ENCODE measurements around the gene AP1S1.
A peak's percentile ranks its signal among the peaks of the same experiment; 100 is the strongest.

The AP1S1 gene

DNA sequence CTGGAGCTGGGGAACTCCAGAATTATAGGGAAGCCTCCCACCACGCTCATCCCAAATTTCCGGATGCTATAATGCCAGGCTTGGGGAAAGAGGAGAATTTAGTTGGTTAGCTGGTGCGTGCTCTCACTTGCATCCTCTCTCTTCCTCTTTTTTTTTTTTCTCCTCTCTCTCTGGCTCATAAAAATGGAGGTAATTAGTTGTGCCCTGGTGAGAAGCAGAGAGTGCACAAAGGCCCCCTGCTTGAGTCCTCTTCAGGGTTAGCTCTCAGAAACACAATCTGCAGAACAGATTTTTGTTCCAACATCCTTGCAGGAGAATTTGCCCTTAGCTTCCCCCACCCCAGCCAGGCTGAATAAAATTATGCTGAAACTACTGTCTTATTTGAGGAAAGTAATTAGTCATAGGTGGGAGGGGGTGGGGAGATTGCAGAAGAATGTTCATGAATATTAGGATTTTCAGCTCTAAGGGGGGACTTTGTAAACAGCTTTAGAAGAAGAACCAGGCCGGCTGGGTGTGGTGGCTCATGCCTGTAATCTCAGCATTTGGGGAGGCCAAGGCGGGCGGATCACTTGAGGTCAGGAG lies 19.8 kb upstream of the AP1S1 start:
- H3K36me3 ChIP-seq (ENCODE audit: control insufficient read depth in 2 of 2, insufficient read depth in 2 of 2, low read length in 2 of 2) = no peaks in the 10 kb centered on the region

DNA sequence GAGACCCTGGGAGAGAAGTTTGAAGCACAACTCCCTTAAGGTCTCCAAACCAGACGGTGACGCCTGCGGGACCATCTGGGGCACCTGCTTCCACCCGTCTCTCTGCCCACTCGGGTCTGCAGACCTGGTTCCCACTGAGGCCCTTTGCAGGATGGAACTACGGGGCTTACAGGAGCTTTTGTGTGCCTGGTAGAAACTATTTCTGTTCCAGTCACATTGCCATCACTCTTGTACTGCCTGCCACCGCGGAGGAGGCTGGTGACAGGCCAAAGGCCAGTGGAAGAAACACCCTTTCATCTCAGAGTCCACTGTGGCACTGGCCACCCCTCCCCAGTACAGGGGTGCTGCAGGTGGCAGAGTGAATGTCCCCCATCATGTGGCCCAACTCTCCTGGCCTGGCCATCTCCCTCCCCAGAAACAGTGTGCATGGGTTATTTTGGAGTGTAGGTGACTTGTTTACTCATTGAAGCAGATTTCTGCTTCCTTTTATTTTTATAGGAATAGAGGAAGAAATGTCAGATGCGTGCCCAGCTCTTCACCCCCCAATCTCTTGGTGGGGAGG lies 16.5 kb upstream of the AP1S1 start:
- no peaks in the 10 kb centered on the region for H3K9me3 ChIP-seq (ENCODE audit: control insufficient read depth in 2 of 2, low read length in 2 of 2)
- no peak overlapping the region for H3K27ac ChIP-seq (ENCODE audit: low read length)
- H3K36me3 ChIP-seq (ENCODE audit: control insufficient read depth in 2 of 2, insufficient read depth in 2 of 2, low read length in 2 of 2) = no peaks in the 10 kb centered on the region
- H3K4me3 ChIP-seq (ENCODE audit: low read length in 2 of 2) = no peak overlapping the region
- H3K4me1 ChIP-seq (ENCODE audit: control insufficient read depth, insufficient read depth, low read length) = peaks cover 8% of the 10 kb centered on the region
- H3K27me3 ChIP-seq (ENCODE audit: control insufficient read depth in 1 of 2, insufficient read depth in 2 of 2, low read length in 2 of 2) = no peaks in the 10 kb centered on the region
- peak overlapping the region; percentile 21 to 52 for H3K9ac ChIP-seq (ENCODE audit: low read length in 2 of 2)

More for the DNA sequence above, 19.8 kb upstream of the AP1S1 start:
- no peak overlapping the region for H3K27ac ChIP-seq (ENCODE audit: low read length)
- H3K9me3 ChIP-seq (ENCODE audit: control insufficient read depth in 2 of 2, low read length in 2 of 2) = no peaks in the 10 kb centered on the region
- peaks cover 8% of the 10 kb centered on the region for H3K4me1 ChIP-seq (ENCODE audit: control insufficient read depth, insufficient read depth, low read length)
- no peaks in the 10 kb centered on the region for H3K27me3 ChIP-seq (ENCODE audit: control insufficient read depth in 1 of 2, insufficient read depth in 2 of 2, low read length in 2 of 2)
- H3K4me3 ChIP-seq (ENCODE audit: low read length in 2 of 2) = no peak overlapping the region
- no peak overlapping the region for H3K9ac ChIP-seq (ENCODE audit: low read length in 2 of 2)

DNA sequence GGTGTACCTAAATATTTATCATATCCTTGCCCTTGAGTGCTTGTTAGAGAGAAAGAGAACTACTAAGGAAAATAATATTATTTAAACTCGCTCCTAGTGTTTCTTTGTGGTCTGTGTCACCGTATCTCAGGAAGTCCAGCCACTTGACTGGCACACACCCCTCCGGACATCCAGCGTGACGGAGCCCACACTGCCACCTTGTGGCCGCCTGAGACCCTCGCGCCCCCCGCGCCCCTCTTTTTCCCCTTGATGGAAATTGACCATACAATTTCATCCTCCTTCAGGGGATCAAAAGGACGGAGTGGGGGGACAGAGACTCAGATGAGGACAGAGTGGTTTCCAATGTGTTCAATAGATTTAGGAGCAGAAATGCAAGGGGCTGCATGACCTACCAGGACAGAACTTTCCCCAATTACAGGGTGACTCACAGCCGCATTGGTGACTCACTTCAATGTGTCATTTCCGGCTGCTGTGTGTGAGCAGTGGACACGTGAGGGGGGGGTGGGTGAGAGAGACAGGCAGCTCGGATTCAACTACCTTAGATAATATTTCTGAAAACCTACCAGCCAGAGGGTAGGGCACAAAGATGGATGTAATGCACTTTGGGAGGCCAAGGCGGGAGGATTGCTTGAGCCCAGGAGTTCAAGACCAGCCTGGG lies 15.9 kb upstream of the AP1S1 start:
- no peaks in the 10 kb centered on the region for H3K36me3 ChIP-seq (ENCODE audit: control insufficient read depth in 2 of 2, insufficient read depth in 2 of 2, low read length in 2 of 2)
- peaks cover 0 to 2% of the 10 kb centered on the region in 2 donors for H3K27me3 ChIP-seq (ENCODE audit: control insufficient read depth in 1 of 2, insufficient read depth in 2 of 2, low read length in 2 of 2)
- peak overlapping the region; percentile 21 to 52 for H3K9ac ChIP-seq (ENCODE audit: low read length in 2 of 2)
- peak overlapping the region; percentile 49 to 52 for H3K4me3 ChIP-seq (ENCODE audit: low read length in 2 of 2)
- H3K9me3 ChIP-seq (ENCODE audit: control insufficient read depth in 2 of 2, low read length in 2 of 2) = no peaks in the 10 kb centered on the region
- peaks cover 8% of the 10 kb centered on the region for H3K4me1 ChIP-seq (ENCODE audit: control insufficient read depth, insufficient read depth, low read length)
- no peak overlapping the region for H3K27ac ChIP-seq (ENCODE audit: low read length)

DNA sequence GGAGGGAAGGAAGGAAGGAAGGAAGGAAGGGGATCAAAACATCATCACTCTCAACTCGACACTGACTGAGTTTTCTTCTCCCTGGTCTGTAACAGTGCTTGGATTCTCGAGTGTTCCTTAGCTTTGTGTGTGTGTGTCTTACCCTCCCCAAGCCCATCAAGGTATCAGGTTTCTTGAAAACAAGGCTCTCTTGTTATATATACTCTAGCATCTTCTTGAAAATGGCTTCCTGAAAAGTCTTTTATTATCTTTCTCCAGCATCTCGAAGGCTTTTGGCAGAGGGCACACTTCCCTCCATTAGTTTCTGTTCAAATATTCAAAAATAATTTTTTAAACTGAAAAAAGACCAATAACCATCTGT lies 14.0 kb upstream of the AP1S1 start:
- Histone ChIP-seq H3K9me3 (ENCODE audit: control insufficient read depth in 2 of 2, low read length in 2 of 2) (no peaks in the 10 kb centered on the region), H3K27me3 (ENCODE audit: control insufficient read depth in 1 of 2, insufficient read depth in 2 of 2, low read length in 2 of 2) (peaks cover 0 to 2% of the 10 kb centered on the region in 2 donors), H3K4me3 (ENCODE audit: low read length in 2 of 2) (no peak overlapping the region), H3K36me3 (ENCODE audit: control insufficient read depth in 2 of 2, insufficient read depth in 2 of 2, low read length in 2 of 2) (no peaks in the 10 kb centered on the region), H3K4me1 (ENCODE audit: control insufficient read depth, insufficient read depth, low read length) (peaks cover 14% of the 10 kb centered on the region), H3K27ac (ENCODE audit: low read length) (no peak overlapping the region), H3K9ac (ENCODE audit: low read length in 2 of 2) (no peak overlapping the region)

DNA sequence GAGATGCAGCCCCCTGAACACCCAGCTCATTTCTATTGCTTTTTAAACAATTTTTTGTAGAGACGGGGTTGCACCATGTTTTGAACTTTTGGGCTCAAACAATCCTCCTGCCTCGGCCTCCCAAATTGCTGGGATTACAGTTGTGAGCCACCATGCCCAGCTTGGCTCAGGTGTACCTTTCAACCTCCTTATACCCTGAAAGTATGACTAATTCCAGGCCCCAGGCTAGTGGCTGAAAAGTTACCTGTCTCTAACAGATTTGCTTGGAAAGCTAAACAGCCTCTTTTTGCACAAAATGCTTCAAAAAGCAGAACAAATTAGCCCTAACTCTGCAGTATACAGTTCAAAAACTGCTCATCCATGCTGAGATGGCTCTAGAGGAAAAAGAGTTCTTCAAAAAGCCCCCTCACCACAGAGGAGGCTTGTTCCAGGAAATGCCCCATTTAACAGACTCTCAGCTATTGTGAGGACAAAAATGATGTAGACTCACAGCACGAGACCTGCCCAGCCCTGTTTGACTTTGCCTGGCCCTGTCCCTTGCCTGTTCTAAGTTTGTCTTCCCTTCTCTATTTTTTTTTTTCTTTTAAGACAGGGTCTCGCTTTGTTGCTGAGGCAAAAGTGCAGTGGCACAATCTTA lies 13.4 kb upstream of the AP1S1 start:
- H3K4me3 ChIP-seq (ENCODE audit: low read length in 2 of 2) = no peak overlapping the region
- peaks cover 14% of the 10 kb centered on the region for H3K4me1 ChIP-seq (ENCODE audit: control insufficient read depth, insufficient read depth, low read length)
- H3K27me3 ChIP-seq (ENCODE audit: control insufficient read depth in 1 of 2, insufficient read depth in 2 of 2, low read length in 2 of 2) = peaks cover 0 to 2% of the 10 kb centered on the region in 2 donors
- H3K9me3 ChIP-seq (ENCODE audit: control insufficient read depth in 2 of 2, low read length in 2 of 2) = no peaks in the 10 kb centered on the region
- no peak overlapping the region for H3K9ac ChIP-seq (ENCODE audit: low read length in 2 of 2)
- no peak overlapping the region for H3K27ac ChIP-seq (ENCODE audit: low read length)
- no peaks in the 10 kb centered on the region for H3K36me3 ChIP-seq (ENCODE audit: control insufficient read depth in 2 of 2, insufficient read depth in 2 of 2, low read length in 2 of 2)

DNA sequence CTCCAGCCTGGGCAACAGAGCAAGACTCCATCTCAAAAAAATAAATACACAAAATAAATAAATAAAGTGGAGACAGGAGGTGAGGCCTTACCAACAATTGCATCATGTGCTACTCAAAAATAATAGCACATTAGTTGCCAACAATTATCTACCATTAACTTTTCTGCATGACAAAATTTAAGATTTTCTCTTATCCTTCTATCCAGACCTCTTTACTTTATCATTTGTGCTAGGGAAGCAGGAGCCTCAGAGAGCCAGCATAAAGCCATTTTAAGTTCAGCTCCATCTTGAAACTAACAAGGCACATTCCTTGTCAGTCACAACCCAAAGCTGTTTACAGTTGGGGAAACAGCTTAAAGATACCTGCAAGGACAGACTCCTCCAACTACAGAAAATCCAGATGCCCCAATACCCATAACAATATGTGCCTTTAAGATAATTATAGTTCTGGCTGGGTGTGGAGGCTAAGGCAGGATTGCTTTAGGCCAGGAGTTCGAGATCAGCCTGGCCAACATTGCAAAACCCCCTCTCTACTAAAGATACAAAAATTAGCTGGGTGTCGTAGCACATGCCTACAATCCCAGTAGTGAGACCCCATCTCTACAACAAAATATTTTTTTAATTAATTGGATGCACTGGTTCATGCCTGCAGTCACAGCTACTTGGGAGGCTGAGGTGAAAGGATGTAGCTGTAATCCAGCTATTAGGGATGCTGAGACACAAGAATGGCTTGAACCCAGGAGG lies 2.2 kb upstream of the AP1S1 start:
- Histone ChIP-seq H3K4me3 (ENCODE audit: low read length in 2 of 2) (no peak overlapping the region), H3K9ac (ENCODE audit: low read length in 2 of 2) (no peak overlapping the region), H3K27ac (ENCODE audit: low read length) (no peak overlapping the region), H3K9me3 (ENCODE audit: control insufficient read depth in 2 of 2, low read length in 2 of 2) (no peaks in the 10 kb centered on the region), H3K36me3 (ENCODE audit: control insufficient read depth in 2 of 2, insufficient read depth in 2 of 2, low read length in 2 of 2) (no peaks in the 10 kb centered on the region), H3K4me1 (ENCODE audit: control insufficient read depth, insufficient read depth, low read length) (peaks cover 10% of the 10 kb centered on the region), H3K27me3 (ENCODE audit: control insufficient read depth in 1 of 2, insufficient read depth in 2 of 2, low read length in 2 of 2) (peaks cover 0 to 3% of the 10 kb centered on the region in 2 donors)

DNA sequence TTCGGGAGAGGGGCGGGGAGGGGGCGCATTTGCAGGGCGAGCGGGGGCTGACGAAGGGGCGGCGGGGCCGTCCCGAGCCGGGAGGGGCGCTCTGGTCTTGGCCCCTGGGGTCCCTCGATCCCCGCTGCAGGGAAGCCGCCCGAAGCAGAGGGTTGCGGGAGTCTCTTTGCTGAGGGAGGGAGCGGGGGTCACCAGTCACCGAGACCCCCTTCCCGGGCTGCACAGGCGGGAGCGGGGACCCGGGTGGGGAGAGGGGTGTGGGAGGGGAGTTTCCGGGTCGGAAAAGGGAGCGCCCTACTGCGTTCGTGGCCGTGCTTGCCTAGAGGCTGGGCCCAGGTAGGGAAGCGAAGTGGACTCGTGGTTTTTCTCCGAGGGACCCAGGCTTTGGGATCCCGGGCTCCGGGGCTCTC lies 422 bp downstream of the AP1S1 start:
- Histone ChIP-seq H3K9me3 (ENCODE audit: control insufficient read depth in 2 of 2, low read length in 2 of 2) (no peaks in the 10 kb centered on the region), H3K36me3 (ENCODE audit: control insufficient read depth in 2 of 2, insufficient read depth in 2 of 2, low read length in 2 of 2) (peaks cover 8 to 12% of the 10 kb centered on the region in 2 donors), H3K4me1 (ENCODE audit: control insufficient read depth, insufficient read depth, low read length) (peaks cover 10% of the 10 kb centered on the region), H3K27ac (ENCODE audit: low read length) (no peak overlapping the region), H3K27me3 (ENCODE audit: control insufficient read depth in 1 of 2, insufficient read depth in 2 of 2, low read length in 2 of 2) (peaks cover 0 to 4% of the 10 kb centered on the region in 2 donors), H3K9ac (ENCODE audit: low read length in 2 of 2) (peak overlapping the region; percentile 55 to 67), H3K4me3 (ENCODE audit: low read length in 2 of 2) (peak overlapping the region; percentile 65 to 77)

- Histone ChIP-seq H3K36me3 (ENCODE audit: control insufficient read depth in 2 of 2, insufficient read depth in 2 of 2, low read length in 2 of 2) (peaks cover 11 to 15% of the 10 kb centered on the region in 2 donors), H3K9ac (ENCODE audit: low read length in 2 of 2) (peak overlapping the region; percentile 55 to 67), H3K27me3 (ENCODE audit: control insufficient read depth in 1 of 2, insufficient read depth in 2 of 2, low read length in 2 of 2) (peaks cover 0 to 7% of the 10 kb centered on the region in 2 donors), H3K4me1 (ENCODE audit: control insufficient read depth, insufficient read depth, low read length) (peaks cover 10% of the 10 kb centered on the region), H3K4me3 (ENCODE audit: low read length in 2 of 2) (peak overlapping the region; percentile 65 to 77), H3K27ac (ENCODE audit: low read length) (no peak overlapping the region), H3K9me3 (ENCODE audit: control insufficient read depth in 2 of 2, low read length in 2 of 2) (no peaks in the 10 kb centered on the region)
Measured at GRCh38 chr7:101155303-101155702, 1.0 kb downstream of the AP1S1 start.

GRCh38 chr7:101156277-101156676 lies 2.0 kb downstream of the AP1S1 start:
- Histone ChIP-seq H3K9ac (ENCODE audit: low read length in 2 of 2) (no peak overlapping the region), H3K27me3 (ENCODE audit: control insufficient read depth in 1 of 2, insufficient read depth in 2 of 2, low read length in 2 of 2) (peaks cover under 1 to 7% of the 10 kb centered on the region in 2 donors), H3K36me3 (ENCODE audit: control insufficient read depth in 2 of 2, insufficient read depth in 2 of 2, low read length in 2 of 2) (peaks cover 12 to 16% of the 10 kb centered on the region in 2 donors), H3K9me3 (ENCODE audit: control insufficient read depth in 2 of 2, low read length in 2 of 2) (no peaks in the 10 kb centered on the region), H3K4me3 (ENCODE audit: low read length in 2 of 2) (no peak overlapping the region), H3K4me1 (ENCODE audit: control insufficient read depth, insufficient read depth, low read length) (peaks cover 10% of the 10 kb centered on the region), H3K27ac (ENCODE audit: low read length) (no peak overlapping the region)

- H3K9ac ChIP-seq (ENCODE audit: low read length in 2 of 2) = no peak overlapping the region
- peaks cover 5 to 14% of the 10 kb centered on the region in 2 donors for H3K27me3 ChIP-seq (ENCODE audit: control insufficient read depth in 1 of 2, insufficient read depth in 2 of 2, low read length in 2 of 2)
Measured at GRCh38 chr7:101156866-101157589, 2.8 kb downstream of the AP1S1 start.

More at GRCh38 chr7:101156866-101157589, 2.8 kb downstream of the AP1S1 start:
- Histone ChIP-seq H3K36me3 (ENCODE audit: control insufficient read depth in 2 of 2, insufficient read depth in 2 of 2, low read length in 2 of 2) (peaks cover 12 to 16% of the 10 kb centered on the region in 2 donors), H3K9me3 (ENCODE audit: control insufficient read depth in 2 of 2, low read length in 2 of 2) (no peaks in the 10 kb centered on the region), H3K4me1 (ENCODE audit: control insufficient read depth, insufficient read depth, low read length) (peaks cover 10% of the 10 kb centered on the region), H3K4me3 (ENCODE audit: low read length in 2 of 2) (no peak overlapping the region), H3K27ac (ENCODE audit: low read length) (no peak overlapping the region)

All from stomach smooth muscle (tissue), 2 donors.